Adrenal gland (tissue), 12 donors: Measurements from ENCODE around the gene ARHGAP6. TPM values are rescaled to one million over a fixed set of nuclear protein-coding genes. Genes with fewer than 3 reads are reported as not detected.

ENCODE experiments used
- DNase-seq, 7 donors: peaks; one replicate each; pipeline ENCODE4 v3.0.0-alpha.2; 2019 to 2020
- H3K27ac ChIP-seq, 5 donors: fragments of 200-600 bp; sonication (generic) in 4 of 5; 1 replicate in 3 of 5; 2 replicates in 2 of 5; pipeline versions ENCODE4 v1.5.1 to v1.8.0; 2016 to 2020; ENCODE audit warnings: mild to moderate bottlenecking in 1 of 5
- H3K27me3 ChIP-seq: fragments of 200-600 bp; 2 replicates; pipeline ENCODE4 v1.8.0; 2021
- H3K36me3 ChIP-seq, 2 donors: fragments of 200-600 bp; replicated peaks in 1 of 2; 1 replicate in 1 of 2; 2 replicates in 1 of 2; pipeline versions ENCODE4 v1.5.1 to v1.8.0; 2018 to 2022
- H3K4me1 ChIP-seq, 2 donors: fragments of 200-600 bp; replicated peaks in 1 of 2; 1 replicate in 1 of 2; 2 replicates in 1 of 2; pipeline versions ENCODE4 v1.5.1 to v1.8.0; 2018 to 2021
- H3K4me3 ChIP-seq, 4 donors: fragments of 200-600 bp; sonication (generic) in 3 of 4; one replicate each; pipeline ENCODE4 v1.5.1; 2016 to 2018
- H3K9me3 ChIP-seq, 3 donors: fragments of 200-600 bp; sonication (generic) in 1 of 3; replicated peaks in 1 of 3; 1 replicate in 2 of 3; 2 replicates in 1 of 3; pipeline versions ENCODE4 v1.5.1 to v1.8.0; 2016 to 2021
- POLR2A ChIP-seq, 2 donors: fragments of 450-650 bp; IDR thresholded peaks; one replicate each; pipeline ENCODE4 v1.6.1; 2017; ENCODE audit warnings: antibody characterized with exemption in 2 of 2, mild to moderate bottlenecking in 2 of 2, moderate library complexity in 1 of 2
- WGBS, 4 donors: extraction: QIAGEN DNeasy Blood & Tissue Kit in 2 of 4; methylation state at CpG; one replicate each; pipeline versions ENCODE4 v1.1.5 to v1.1.7; 2013 to 2017; 5-methylcytosine and 5-hydroxymethylcytosine counted together
- intact Hi-C, 2 donors: fragments of 100-400 bp; cut with DNase I; formaldehyde crosslinking; loops; one replicate each; pipeline versions ENCODE4 v1.14.1 to v1.15.0; 2022 to 2023
- polyA plus RNA-seq, 3 donors: library from polyadenylated mRNA; stranded (reverse); fragments of 200-250 nt in 2 of 3; fragments of 350-450 nt in 1 of 3; fragmentation: Illumina TruSeq in 1 of 3; extraction: RNeasy Lipid Tissue Mini Kit (QIAGEN cat#74804) in 1 of 3; gene quantifications; one replicate each; pipeline ENCODE4 v1.2.3, GENCODE V29; 2013 to 2014
- total RNA-seq, 9 donors: library from RNA; depleted of rRNA in 4 of 9; stranded (reverse); fragments of >200 nt in 4 of 9; fragments of 120-200 nt in 1 of 9; fragmentation: NEBNext Ultra II Directional in 1 of 9; extraction: Animal tissue kit (Norgen Biotek cat#: 25700) in 1 of 9; gene quantifications; one replicate each; pipeline versions ENCODE4 v1.1.0 to v1.2.4, GENCODE V29; 2013 to 2023
- TF ChIP-seq, protein P1 (sequence below), 6 experiments: fragments of 450-650 bp in 4 of 6; fragments of 200-600 bp in 2 of 6; sonication (generic) in 1 of 6; IDR thresholded peaks; 1 replicate in 5 of 6; 2 replicates in 1 of 6; pipeline versions ENCODE4 v1.5.1 to v1.8.0; 2016 to 2021; ENCODE audit warnings: antibody characterized with exemption in 6 of 6, mild to moderate bottlenecking in 2 of 6, moderate library complexity in 1 of 6
- donor health status: healthy with polysubstance abuse.
- donor health status: Bipolar disorder and iron deficiency.
- donor health status: DM: yes; HTN: yes; CAD: no.
- donor health status: DM: no; HTN: no; CAD: no.
- donor health status: DM: no; HTN: no; CAD: no.
- donor health status: DM: yes; HTN: yes; CAD: no.

The ARHGAP6 gene
- total and polyA plus RNA-seq, 12 donors, result 0.78 to 4.2 (median 2.7) TPM

DNA sequence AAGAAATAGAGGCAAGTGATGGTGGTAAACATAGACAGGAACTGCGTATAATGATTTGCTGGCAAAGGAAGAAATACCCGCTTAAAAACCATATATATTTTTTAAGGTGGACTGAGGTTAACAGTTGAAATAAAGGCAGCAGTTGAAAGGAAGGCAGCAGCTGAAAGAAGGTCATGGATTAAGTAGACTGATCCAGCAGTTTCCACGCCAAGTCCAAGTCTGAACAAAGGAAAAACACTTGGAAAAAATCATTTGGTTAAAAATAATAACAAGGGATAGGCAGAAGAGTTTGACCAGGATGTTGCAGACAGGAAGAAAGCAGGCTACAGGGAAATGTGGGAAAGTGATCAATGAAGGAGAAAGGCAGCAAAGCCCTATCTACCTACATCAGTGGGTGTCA is 278.9 kb downstream of the ARHGAP6 start:
- DNase-seq, result no peak
- H3K9me3 ChIP-seq, result no peaks in the 10 kb centered on the region
- WGBS, 4 donors, result 53 to 69% (median 59%) methylated on average over 3 of the region's 3 CpGs
- no peak overlapping the region for H3K27ac ChIP-seq
- no peaks in the 10 kb centered on the region for H3K27me3 ChIP-seq
- H3K4me3 ChIP-seq, result no peak overlapping the region
- no peaks in the 10 kb centered on the region for H3K4me1 ChIP-seq
- H3K36me3 ChIP-seq, result no peaks in the 10 kb centered on the region
- intact Hi-C loops, result no loop called here
- TF ChIP-seq POLR2A (IDR thresholded peaks at IDR 0.05), result no peak
- TF ChIP-seq, protein P1, sequence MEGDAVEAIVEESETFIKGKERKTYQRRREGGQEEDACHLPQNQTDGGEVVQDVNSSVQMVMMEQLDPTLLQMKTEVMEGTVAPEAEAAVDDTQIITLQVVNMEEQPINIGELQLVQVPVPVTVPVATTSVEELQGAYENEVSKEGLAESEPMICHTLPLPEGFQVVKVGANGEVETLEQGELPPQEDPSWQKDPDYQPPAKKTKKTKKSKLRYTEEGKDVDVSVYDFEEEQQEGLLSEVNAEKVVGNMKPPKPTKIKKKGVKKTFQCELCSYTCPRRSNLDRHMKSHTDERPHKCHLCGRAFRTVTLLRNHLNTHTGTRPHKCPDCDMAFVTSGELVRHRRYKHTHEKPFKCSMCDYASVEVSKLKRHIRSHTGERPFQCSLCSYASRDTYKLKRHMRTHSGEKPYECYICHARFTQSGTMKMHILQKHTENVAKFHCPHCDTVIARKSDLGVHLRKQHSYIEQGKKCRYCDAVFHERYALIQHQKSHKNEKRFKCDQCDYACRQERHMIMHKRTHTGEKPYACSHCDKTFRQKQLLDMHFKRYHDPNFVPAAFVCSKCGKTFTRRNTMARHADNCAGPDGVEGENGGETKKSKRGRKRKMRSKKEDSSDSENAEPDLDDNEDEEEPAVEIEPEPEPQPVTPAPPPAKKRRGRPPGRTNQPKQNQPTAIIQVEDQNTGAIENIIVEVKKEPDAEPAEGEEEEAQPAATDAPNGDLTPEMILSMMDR (IDR thresholded peaks at IDR 0.05), result no peak

DNA sequence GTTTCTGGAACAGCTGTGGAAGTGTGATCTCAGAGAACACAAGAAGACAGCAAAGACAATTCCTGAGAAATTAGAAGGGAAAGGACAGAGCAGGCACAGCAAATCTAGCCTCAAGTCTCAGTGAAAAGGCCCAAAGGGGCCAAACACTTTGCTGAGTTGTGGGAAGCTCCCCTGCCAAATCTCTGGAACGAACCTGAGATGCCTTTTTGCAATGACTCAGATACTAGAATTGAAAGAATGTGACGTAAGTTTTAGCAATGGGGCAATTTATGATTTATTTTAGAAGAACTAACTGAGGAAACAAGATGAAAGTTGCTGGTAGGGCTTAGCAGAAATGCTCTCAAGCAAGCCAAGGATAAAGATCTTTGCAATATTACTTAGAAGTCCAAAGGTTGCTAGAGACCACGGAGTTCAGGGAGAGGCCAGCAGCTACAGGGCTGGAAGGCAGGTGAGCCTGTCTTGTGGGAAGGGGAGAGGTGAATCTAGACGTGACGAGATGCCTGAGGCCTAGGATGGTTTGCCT is 279.7 kb downstream of the ARHGAP6 start:
- Histone ChIP-seq H3K9me3 (no peaks in the 10 kb centered on the region), H3K36me3 (no peaks in the 10 kb centered on the region), H3K27ac (no peak overlapping the region), H3K4me3 (no peak overlapping the region), H3K27me3 (no peaks in the 10 kb centered on the region), H3K4me1 (no peaks in the 10 kb centered on the region)
- no peak for DNase-seq
- TF ChIP-seq POLR2A (IDR thresholded peaks at IDR 0.05), result no peak
- TF ChIP-seq, protein P1 (IDR thresholded peaks at IDR 0.05), result no peak
- WGBS, 4 donors, result 43 to 53% (median 50%) methylated on average over 5 of the region's 5 CpGs
- intact Hi-C loops, result no loop called here

DNA sequence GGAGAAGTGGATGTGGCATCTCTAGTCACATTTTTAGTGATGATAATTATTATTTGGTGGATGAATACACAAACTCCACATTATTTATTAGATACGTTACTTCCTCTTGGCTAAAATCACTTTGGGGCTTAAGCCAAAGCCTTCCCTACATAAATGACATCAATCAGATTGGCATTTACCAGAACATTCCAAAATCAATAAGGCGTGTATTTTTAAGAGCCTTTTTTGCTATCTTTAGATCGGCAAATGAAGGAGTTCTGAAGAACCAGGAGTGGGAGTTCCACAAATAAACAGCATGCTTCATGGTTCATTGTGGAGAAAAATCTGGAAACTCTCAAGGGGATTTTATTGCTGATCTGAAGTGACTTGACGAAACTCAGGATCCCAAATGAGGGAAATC is 282.8 kb downstream of the ARHGAP6 start:
- no peak for DNase-seq
- Histone ChIP-seq H3K4me1 (no peaks in the 10 kb centered on the region), H3K9me3 (no peaks in the 10 kb centered on the region), H3K36me3 (no peaks in the 10 kb centered on the region), H3K4me3 (no peak overlapping the region), H3K27ac (no peak overlapping the region), H3K27me3 (no peaks in the 10 kb centered on the region)
- 47 to 58% (median 49%) methylated on average over 4 of the region's 4 CpGs for WGBS, 4 donors
- intact Hi-C loops, result no loop called here
- no peak for TF ChIP-seq POLR2A (IDR thresholded peaks at IDR 0.05)
- TF ChIP-seq, protein P1 (IDR thresholded peaks at IDR 0.05), result no peak

DNA sequence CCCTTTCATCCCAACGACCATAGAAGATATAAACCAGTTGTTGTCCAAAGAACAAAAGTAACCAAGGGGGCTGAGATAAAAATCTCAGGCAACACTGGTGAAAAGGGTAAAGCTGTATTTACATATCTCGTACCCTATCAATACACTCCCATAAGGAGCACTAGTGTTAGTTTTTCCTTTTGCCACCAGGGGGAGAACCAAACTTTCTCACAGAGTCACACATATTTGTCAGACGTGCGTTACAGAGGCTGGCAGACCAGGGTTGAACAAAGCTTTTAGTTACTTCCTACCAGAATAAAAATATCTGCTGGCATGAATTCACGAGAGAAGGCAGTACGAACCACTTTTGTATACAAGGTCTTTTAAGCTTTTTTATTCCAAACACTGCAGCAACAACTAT is 284.3 kb downstream of the ARHGAP6 start:
- Histone ChIP-seq H3K9me3 (no peaks in the 10 kb centered on the region), H3K36me3 (no peaks in the 10 kb centered on the region), H3K4me3 (no peak overlapping the region), H3K27me3 (no peaks in the 10 kb centered on the region), H3K27ac (no peak overlapping the region), H3K4me1 (no peaks in the 10 kb centered on the region)
- intact Hi-C loops, result no loop called here
- 1 to 5% (median 3%) methylated on average over 6 of the region's 6 CpGs for WGBS, 4 donors
- DNase-seq, result peak; percentile 20 to 54 (median 33)
- TF ChIP-seq POLR2A (IDR thresholded peaks at IDR 0.05), result no peak
- TF ChIP-seq, protein P1 (IDR thresholded peaks at IDR 0.05), result peak; percentile 23 to 62 (median 36)
